Smooth muscle cell (in vitro differentiated cells): ENCODE results near the gene XK. TPM values are rescaled to one million over a fixed set of nuclear protein-coding genes. Genes with fewer than 3 reads are reported as not detected.
"Not testable (repeated sequence)": the region's sequence is repeated elsewhere in the genome, so short reads cannot be mapped to it uniquely, and the experiment has no call there.

Source experiments
- DNase-seq: peaks from one replicate; lab custom pipeline; 2025; ENCODE audit not compliant: unreplicated experiment; lab: John Stamatoyannopoulos, UW
- H2AFZ ChIP-seq: fragments of 200-600 bp; sonication (generic); 2 replicates; pipeline ENCODE4 v1.6.0; 2016; ENCODE audit warnings: antibody characterized with exemption, low read depth, mild to moderate bottlenecking
- H3F3A ChIP-seq: fragments of 200-600 bp; sonication (generic); 2 replicates; pipeline ENCODE4 v1.6.0; 2017; ENCODE audit warnings: antibody characterized with exemption, low read depth
- H3K27ac ChIP-seq: fragments of 200-600 bp; sonication (generic); 2 replicates; pipeline ENCODE4 v1.5.1; 2016; ENCODE audit warnings: low read depth, mild to moderate bottlenecking
- H3K27me3 ChIP-seq: fragments of 200-600 bp; sonication (generic); 2 replicates; pipeline ENCODE4 v1.6.1; 2016; ENCODE audit warnings: low read depth, mild to moderate bottlenecking
- H3K36me3 ChIP-seq: fragments of 200-600 bp; sonication (generic); 2 replicates; pipeline ENCODE4 v1.5.1; 2016; ENCODE audit warnings: low read depth
- H3K4me1 ChIP-seq: fragments of 200-600 bp; sonication (generic); 2 replicates; pipeline ENCODE4 v1.5.1; 2016; ENCODE audit warnings: low read depth
- H3K4me2 ChIP-seq: fragments of 200-600 bp; sonication (generic); 2 replicates; pipeline ENCODE4 v1.6.0; 2016; ENCODE audit warnings: mild to moderate bottlenecking
- H3K4me3 ChIP-seq: fragments of 200-600 bp; sonication (generic); 2 replicates; pipeline ENCODE4 v1.5.1; 2016; ENCODE audit warnings: mild to moderate bottlenecking
- H3K79me2 ChIP-seq: fragments of 200-600 bp; sonication (generic); 2 replicates; pipeline ENCODE4 v1.6.0; 2016; ENCODE audit warnings: low read depth, mild to moderate bottlenecking
- H3K9ac ChIP-seq: fragments of 200-600 bp; sonication (generic); 2 replicates; pipeline ENCODE4 v1.6.0; 2016; ENCODE audit warnings: low read depth
- H3K9me3 ChIP-seq: fragments of 200-600 bp; sonication (generic); replicated peaks from 2 replicates; pipeline ENCODE4 v1.5.1; 2016; ENCODE audit warnings: low read depth
- H4K20me1 ChIP-seq: fragments of 200-600 bp; sonication (generic); 2 replicates; pipeline ENCODE4 v1.6.0; 2016; ENCODE audit warnings: low read depth
- WGBS: methylation state at CpG from one replicate; pipeline ENCODE4 v1.1.7; 2016; ENCODE audit warnings: low lambda C conversion rate; 5-methylcytosine and 5-hydroxymethylcytosine counted together
- polyA plus RNA-seq: library from polyadenylated mRNA; unstranded; fragments of >200 nt; fragmentation: Nextera tagmentation; extraction: Ambion mirVana; gene quantifications from 2 replicates; pipeline ENCODE4 v1.2.1, GENCODE V29; 2016
- total RNA-seq: library from RNA; depleted of rRNA; stranded (reverse); fragments of >200 nt; gene quantifications from 2 replicates; pipeline ENCODE4 v1.2.3, GENCODE V29; 2014
- TF ChIP-seq, protein P1 (sequence below): fragments of 200-600 bp; sonication (generic); IDR thresholded peaks from 2 replicates; pipeline ENCODE4 v1.5.1; 2017; ENCODE audit warnings: borderline replicate concordance, mild to moderate bottlenecking, antibody characterized with exemption; ENCODE audit not compliant: insufficient read depth, poor library complexity, severe bottlenecking

XK gene
- total and polyA plus RNA-seq, 2 experiments from 2014 or later = 0.13 TPM; not detected in 1

DNA sequence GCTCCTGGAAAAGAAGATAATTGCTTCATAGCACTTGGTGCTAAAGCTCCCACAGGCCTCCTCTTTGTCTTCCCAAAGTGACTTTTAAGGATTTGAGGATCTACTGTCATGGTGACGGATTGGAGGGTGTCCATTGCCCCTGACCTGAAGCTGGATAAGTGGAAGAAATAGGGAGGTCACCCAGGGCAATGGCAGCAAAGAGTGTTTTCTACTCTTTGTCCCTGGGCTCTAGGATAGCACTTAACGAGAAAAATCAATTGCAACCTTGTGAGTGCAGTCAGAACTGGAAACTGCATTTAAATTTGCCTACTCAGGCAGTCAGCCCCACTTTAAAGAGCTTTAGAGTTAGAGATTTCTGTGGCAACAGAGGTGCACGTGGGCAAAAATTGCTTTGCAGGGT lies 43.7 kb upstream of the XK start:
- no peaks in the 10 kb centered on the region for H4K20me1 ChIP-seq
- TF ChIP-seq, protein P1, sequence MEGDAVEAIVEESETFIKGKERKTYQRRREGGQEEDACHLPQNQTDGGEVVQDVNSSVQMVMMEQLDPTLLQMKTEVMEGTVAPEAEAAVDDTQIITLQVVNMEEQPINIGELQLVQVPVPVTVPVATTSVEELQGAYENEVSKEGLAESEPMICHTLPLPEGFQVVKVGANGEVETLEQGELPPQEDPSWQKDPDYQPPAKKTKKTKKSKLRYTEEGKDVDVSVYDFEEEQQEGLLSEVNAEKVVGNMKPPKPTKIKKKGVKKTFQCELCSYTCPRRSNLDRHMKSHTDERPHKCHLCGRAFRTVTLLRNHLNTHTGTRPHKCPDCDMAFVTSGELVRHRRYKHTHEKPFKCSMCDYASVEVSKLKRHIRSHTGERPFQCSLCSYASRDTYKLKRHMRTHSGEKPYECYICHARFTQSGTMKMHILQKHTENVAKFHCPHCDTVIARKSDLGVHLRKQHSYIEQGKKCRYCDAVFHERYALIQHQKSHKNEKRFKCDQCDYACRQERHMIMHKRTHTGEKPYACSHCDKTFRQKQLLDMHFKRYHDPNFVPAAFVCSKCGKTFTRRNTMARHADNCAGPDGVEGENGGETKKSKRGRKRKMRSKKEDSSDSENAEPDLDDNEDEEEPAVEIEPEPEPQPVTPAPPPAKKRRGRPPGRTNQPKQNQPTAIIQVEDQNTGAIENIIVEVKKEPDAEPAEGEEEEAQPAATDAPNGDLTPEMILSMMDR = no peak
- H3K9ac ChIP-seq = no peak overlapping the region
- no peak overlapping the region for H3K4me2 ChIP-seq
- no peaks in the 10 kb centered on the region for H3F3A ChIP-seq
- no peaks in the 10 kb centered on the region for H3K27me3 ChIP-seq
- DNase-seq = no peak
- WGBS = 63% methylated on average over 3 of the region's 3 CpGs
- no peaks in the 10 kb centered on the region for H3K36me3 ChIP-seq
- no peak overlapping the region for H3K27ac ChIP-seq
- H3K79me2 ChIP-seq = no peaks in the 10 kb centered on the region
- H2AFZ ChIP-seq = no peak overlapping the region
- no peak overlapping the region for H3K4me3 ChIP-seq
- no peaks in the 10 kb centered on the region for H3K4me1 ChIP-seq
- H3K9me3 ChIP-seq = no peaks in the 10 kb centered on the region

DNA sequence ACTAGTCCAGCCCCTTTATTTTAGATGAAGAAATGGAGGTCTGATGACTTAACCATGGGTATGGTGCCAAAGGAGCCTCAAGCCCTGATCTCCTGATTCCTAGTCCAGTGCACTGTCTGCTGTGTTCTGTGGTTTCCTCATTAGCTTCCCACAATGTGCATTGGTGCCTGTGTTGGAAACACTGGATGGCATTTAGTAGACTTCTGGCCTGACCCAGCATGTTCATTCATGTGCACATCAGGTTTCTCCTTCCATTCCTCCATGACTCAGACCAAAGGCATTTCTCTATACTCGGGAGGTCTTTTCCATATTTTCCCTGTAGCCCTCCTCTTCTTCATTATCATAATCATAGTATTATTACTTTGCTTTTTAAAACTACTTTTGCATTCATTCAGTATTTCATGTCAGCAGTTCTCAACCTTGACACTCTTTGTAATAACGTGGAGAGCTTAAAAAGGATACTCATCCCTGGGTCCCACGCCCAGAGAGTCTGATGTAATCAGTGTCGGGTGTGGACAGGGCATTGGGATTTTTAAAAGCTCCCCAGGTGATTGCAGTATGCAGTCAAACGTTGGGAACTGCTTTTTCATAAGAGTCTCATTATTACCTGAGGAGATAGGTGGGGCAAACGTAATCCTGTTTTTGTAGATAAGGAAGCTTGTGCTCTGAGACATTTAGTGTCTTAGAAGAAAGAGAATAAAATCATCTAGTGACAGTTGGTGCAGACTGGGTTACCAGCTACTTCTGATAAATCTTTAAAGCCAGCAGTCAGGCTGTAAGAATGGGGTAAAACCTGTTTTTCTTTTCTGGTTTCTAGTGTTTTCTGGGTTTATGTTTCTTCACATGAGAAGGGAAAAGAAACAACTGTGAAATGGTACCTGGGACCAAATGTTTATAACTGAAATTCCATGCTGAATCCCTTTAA lies 40.9 kb upstream of the XK start:
- H3K27ac ChIP-seq = peak overlapping the region; percentile 51
- H3K79me2 ChIP-seq = no peaks in the 10 kb centered on the region
- no peak overlapping the region for H3K4me2 ChIP-seq
- no peaks in the 10 kb centered on the region for H3F3A ChIP-seq
- no peaks in the 10 kb centered on the region for H3K4me1 ChIP-seq
- no peak overlapping the region for H2AFZ ChIP-seq
- no peak overlapping the region for H3K4me3 ChIP-seq
- WGBS = 44% methylated on average over 6 of the region's 6 CpGs
- no peaks in the 10 kb centered on the region for H3K36me3 ChIP-seq
- TF ChIP-seq, protein P1 = no peak
- no peaks in the 10 kb centered on the region for H3K9me3 ChIP-seq
- no peaks in the 10 kb centered on the region for H3K27me3 ChIP-seq
- no peaks in the 10 kb centered on the region for H4K20me1 ChIP-seq
- no peak for DNase-seq
- H3K9ac ChIP-seq = no peak overlapping the region

DNA sequence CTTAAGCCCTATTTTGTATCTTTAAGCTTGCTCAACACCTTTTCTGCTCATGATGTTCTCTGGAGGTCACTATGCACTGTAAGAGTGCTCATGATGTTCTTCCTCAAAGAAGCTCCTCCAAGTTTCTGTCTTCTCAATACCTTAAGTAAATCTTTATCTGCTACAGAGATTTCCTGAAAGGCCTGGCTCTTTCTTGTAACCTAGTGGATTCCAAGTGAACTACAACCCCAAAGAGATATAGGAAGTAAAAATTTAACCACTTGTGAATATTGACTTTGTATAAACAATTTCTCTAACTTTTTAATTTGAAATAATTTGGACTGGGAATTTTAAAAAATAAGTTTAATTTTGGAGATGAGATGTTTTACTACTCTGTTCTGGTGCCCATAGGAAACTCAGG lies 39.3 kb upstream of the XK start:
- Histone ChIP-seq H4K20me1 (no peaks in the 10 kb centered on the region), H3F3A (no peaks in the 10 kb centered on the region), H3K9ac (no peak overlapping the region), H3K4me1 (no peaks in the 10 kb centered on the region), H3K4me3 (no peak overlapping the region), H2AFZ (no peak overlapping the region), H3K27me3 (no peaks in the 10 kb centered on the region), H3K36me3 (no peaks in the 10 kb centered on the region), H3K4me2 (no peak overlapping the region), H3K27ac (no peak overlapping the region), H3K79me2 (no peaks in the 10 kb centered on the region), H3K9me3 (no peaks in the 10 kb centered on the region)
- no peak for DNase-seq
- TF ChIP-seq, protein P1 = no peak

DNA sequence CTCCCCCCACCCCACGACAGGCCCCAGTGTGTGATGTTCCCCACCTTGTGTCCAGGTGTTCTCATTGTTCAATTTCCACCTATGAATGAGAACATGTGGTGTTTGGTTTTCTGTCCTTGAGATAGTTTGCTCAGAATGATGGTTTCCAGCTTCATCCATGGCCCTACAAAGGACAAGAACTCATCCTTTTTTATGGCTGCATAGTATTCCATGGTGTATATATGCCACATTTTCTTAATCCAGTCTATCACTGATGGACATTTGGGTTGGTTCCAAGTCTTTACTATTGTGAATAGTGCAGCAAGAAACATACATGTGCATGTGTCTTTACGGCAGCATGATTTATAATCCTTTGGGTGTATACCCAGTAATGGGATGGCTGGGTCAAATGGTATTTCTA lies 34.7 kb upstream of the XK start:
- not testable (repeated sequence) for H3F3A ChIP-seq, H3K27me3 ChIP-seq, H3K9me3 ChIP-seq, H3K4me3 ChIP-seq, DNase-seq, H2AFZ ChIP-seq, H3K27ac ChIP-seq, H3K9ac ChIP-seq, H3K4me2 ChIP-seq, H3K79me2 ChIP-seq, H3K36me3 ChIP-seq, H4K20me1 ChIP-seq, H3K4me1 ChIP-seq
- 79% methylated on average over 2 of the region's 2 CpGs for WGBS
